Mesodermal cell (in vitro differentiated cells): ENCODE results near the gene TMEM205.
"Not testable (repeated sequence)": the region's sequence is repeated elsewhere in the genome, so short reads cannot be mapped to it uniquely, and the experiment has no call there.

Source experiments
- H3K27ac ChIP-seq: 2 replicates; pipeline ENCODE4 v1.7.0; 2013; ENCODE audit warnings: mild to moderate bottlenecking, low read depth, low read length, moderate library complexity; ENCODE audit not compliant: severe bottlenecking
- H3K36me3 ChIP-seq: 2 replicates; pipeline ENCODE4 v1.7.1; 2013; ENCODE audit warnings: mild to moderate bottlenecking, low read length, moderate library complexity; ENCODE audit not compliant: control insufficient read depth, insufficient read depth
- H3K4me1 ChIP-seq: one replicate; pipeline ENCODE4 v1.7.1; 2013; ENCODE audit warnings: mild to moderate bottlenecking, low read length; ENCODE audit not compliant: insufficient read depth, control insufficient read depth, poor library complexity, severe bottlenecking
- H3K4me3 ChIP-seq: 2 replicates; pipeline ENCODE4 v1.7.0; 2013; ENCODE audit warnings: low read length, control low read depth, mild to moderate bottlenecking; ENCODE audit not compliant: insufficient read depth, poor library complexity, severe bottlenecking; ENCODE audit errors: extremely low read depth
- H3K9me3 ChIP-seq: 2 replicates; pipeline ENCODE4 v1.7.1; 2013; ENCODE audit warnings: mild to moderate bottlenecking, low read length, moderate library complexity; ENCODE audit not compliant: control insufficient read depth
- WGBS, 2 experiments: methylation state at CpG; one replicate each; pipeline ENCODE4 v1.1.5; 2013; ENCODE audit warnings: missing lambda C conversion rate in 2 of 2; ENCODE audit not compliant: insufficient coverage in 2 of 2; 5-methylcytosine and 5-hydroxymethylcytosine counted together

TMEM205 gene

GRCh38 chr19:11379269-11379845, 33.3 kb upstream of the TMEM205 start:
- WGBS, 2 experiments = 86 to 95% methylated on average over 10 to 13 of the region's 14 CpGs
- Histone ChIP-seq H3K36me3 (peaks cover 24% of the 10 kb centered on the region), H3K4me1 (peaks cover 15% of the 10 kb centered on the region)
- H3K27ac ChIP-seq, H3K4me3 ChIP-seq, H3K9me3 ChIP-seq: not testable (repeated sequence)

- WGBS, 2 experiments = 59 to 67% methylated on average over 6 to 8 of the region's 8 CpGs
- H3K9me3 ChIP-seq = no peaks in the 10 kb centered on the region
- peaks cover 24% of the 10 kb centered on the region for H3K36me3 ChIP-seq
- no peak overlapping the region for H3K4me3 ChIP-seq
- H3K27ac ChIP-seq = no peak overlapping the region
- peaks cover 17% of the 10 kb centered on the region for H3K4me1 ChIP-seq
Observed at GRCh38 chr19:11378319-11379189, 32.5 kb upstream of the TMEM205 start.

- H3K36me3 ChIP-seq = peaks cover 24% of the 10 kb centered on the region
- no peaks in the 10 kb centered on the region for H3K9me3 ChIP-seq
- no peak overlapping the region for H3K27ac ChIP-seq
- WGBS, 2 experiments = 95 to 100% methylated on average over 2 to 3 of the region's 3 CpGs
- H3K4me1 ChIP-seq = peaks cover 17% of the 10 kb centered on the region
- no peak overlapping the region for H3K4me3 ChIP-seq
Observed at GRCh38 chr19:11377756-11378155, 31.7 kb upstream of the TMEM205 start.

GRCh38 chr19:11377237-11377636, 31.2 kb upstream of the TMEM205 start:
- H3K4me3 ChIP-seq = no peak overlapping the region
- peaks cover 24% of the 10 kb centered on the region for H3K36me3 ChIP-seq
- H3K27ac ChIP-seq = peak overlapping the region; percentile 16
- peaks cover 17% of the 10 kb centered on the region for H3K4me1 ChIP-seq
- H3K9me3 ChIP-seq = no peaks in the 10 kb centered on the region

- Histone ChIP-seq H3K9me3 (no peaks in the 10 kb centered on the region), H3K4me1 (peaks cover 17% of the 10 kb centered on the region), H3K27ac (peak overlapping the region; percentile 46), H3K36me3 (peaks cover 24% of the 10 kb centered on the region), H3K4me3 (peak overlapping the region; percentile 58)
- WGBS, 2 experiments = 38 to 46% methylated on average over 24 to 27 of the region's 27 CpGs
Observed at GRCh38 chr19:11375143-11375948, 29.3 kb upstream of the TMEM205 start.

GRCh38 chr19:11374433-11375142, 28.5 kb upstream of the TMEM205 start, which contains the start of gene SWSAP1:
Gene SWSAP1 (plus strand): TSS chr19:11374666. CDS start chr19:11374681, 15 bp downstream.
- Histone ChIP-seq H3K9me3 (no peaks in the 10 kb centered on the region), H3K4me1 (peaks cover 17% of the 10 kb centered on the region), H3K36me3 (peaks cover 24% of the 10 kb centered on the region), H3K4me3 (peak within 1 kb of the TSS; percentile 58), H3K27ac (peak within 1 kb of the TSS; percentile 86)
- 0% methylated on average over 40 to 42 of the region's 44 CpGs for WGBS, 2 experiments

- peak overlapping the region; percentile 79 for H3K27ac ChIP-seq
- WGBS, 2 experiments = 76 to 83% methylated on average over 8 to 11 of the region's 11 CpGs
- no peaks in the 10 kb centered on the region for H3K9me3 ChIP-seq
- peaks cover 17% of the 10 kb centered on the region for H3K4me1 ChIP-seq
- peak overlapping the region; percentile 58 for H3K4me3 ChIP-seq
- peaks cover 23% of the 10 kb centered on the region for H3K36me3 ChIP-seq
Observed at GRCh38 chr19:11373885-11374432, 27.9 kb upstream of the TMEM205 start.

GRCh38 chr19:11373166-11373884, 27.3 kb upstream of the TMEM205 start:
- Histone ChIP-seq H3K27ac (peak overlapping the region; percentile 79), H3K9me3 (no peaks in the 10 kb centered on the region), H3K4me1 (peaks cover 17% of the 10 kb centered on the region), H3K36me3 (peaks cover 17% of the 10 kb centered on the region), H3K4me3 (no peak overlapping the region)
- 54 to 78% methylated on average over 5 to 9 of the region's 10 CpGs for whole genome bisulfite sequencing, 2 experiments

- Histone ChIP-seq H3K27ac (no peak overlapping the region), H3K4me3 (no peak overlapping the region), H3K4me1 (peaks cover 10% of the 10 kb centered on the region), H3K36me3 (peaks cover under 1% of the 10 kb centered on the region), H3K9me3 (no peaks in the 10 kb centered on the region)
- WGBS, 2 experiments = 89 to 95% methylated on average over 2 of the region's 2 CpGs
Observed at GRCh38 chr19:11370744-11371143, 24.7 kb upstream of the TMEM205 start.
